ENCODE data around the gene COL23A1.

Gene COL23A1

GRCh38 chr5:178426326-178427130 is 163.7 kb downstream of the COL23A1 start:
- no peak for TF ChIP-seq CTCF (IDR thresholded peaks at IDR 0.05; ENCODE audit: borderline replicate concordance, control extremely low read depth, extremely low read depth, insufficient read depth, missing control alignments)
- DNase-seq (ENCODE audit: low spot score) = no peak
- in situ Hi-C loops (cut with MboI; ENCODE audit: low sequenced_read_pairs, unreplicated experiment) = no loop called here

- TF ChIP-seq CTCF (IDR thresholded peaks at IDR 0.05; ENCODE audit: borderline replicate concordance, control extremely low read depth, extremely low read depth, insufficient read depth, missing control alignments) = no peak
- DNase-seq (ENCODE audit: low spot score) = no peak
- in situ Hi-C loops (cut with MboI; ENCODE audit: low sequenced_read_pairs, unreplicated experiment) = no loop called here
Observed at GRCh38 chr5:178425621-178426068, 164.5 kb downstream of the COL23A1 start.

DNA sequence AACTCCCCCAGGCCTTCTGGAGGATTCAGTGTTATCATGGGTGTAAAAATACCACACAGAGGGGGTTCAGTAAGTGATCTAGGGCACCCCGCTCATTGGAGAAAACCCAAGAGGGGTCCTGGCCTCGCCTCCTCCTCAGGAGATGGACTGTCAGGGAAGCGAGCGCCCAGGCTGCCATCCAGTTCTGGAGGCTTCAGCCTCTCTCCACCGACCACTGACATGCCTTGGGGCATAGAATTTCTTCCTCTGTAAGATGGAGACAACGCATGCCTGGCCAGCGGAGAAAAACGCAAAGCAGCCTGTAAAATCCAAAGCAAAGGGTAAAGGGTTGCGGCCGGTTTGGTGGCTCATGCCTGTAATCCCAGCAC is 165.4 kb downstream of the COL23A1 start:
- in situ Hi-C loops (cut with MboI; ENCODE audit: low sequenced_read_pairs, unreplicated experiment) = no loop called here
- DNase-seq (ENCODE audit: low spot score) = no peak
- no peak for TF ChIP-seq CTCF (IDR thresholded peaks at IDR 0.05; ENCODE audit: borderline replicate concordance, control extremely low read depth, extremely low read depth, insufficient read depth, missing control alignments)

DNA sequence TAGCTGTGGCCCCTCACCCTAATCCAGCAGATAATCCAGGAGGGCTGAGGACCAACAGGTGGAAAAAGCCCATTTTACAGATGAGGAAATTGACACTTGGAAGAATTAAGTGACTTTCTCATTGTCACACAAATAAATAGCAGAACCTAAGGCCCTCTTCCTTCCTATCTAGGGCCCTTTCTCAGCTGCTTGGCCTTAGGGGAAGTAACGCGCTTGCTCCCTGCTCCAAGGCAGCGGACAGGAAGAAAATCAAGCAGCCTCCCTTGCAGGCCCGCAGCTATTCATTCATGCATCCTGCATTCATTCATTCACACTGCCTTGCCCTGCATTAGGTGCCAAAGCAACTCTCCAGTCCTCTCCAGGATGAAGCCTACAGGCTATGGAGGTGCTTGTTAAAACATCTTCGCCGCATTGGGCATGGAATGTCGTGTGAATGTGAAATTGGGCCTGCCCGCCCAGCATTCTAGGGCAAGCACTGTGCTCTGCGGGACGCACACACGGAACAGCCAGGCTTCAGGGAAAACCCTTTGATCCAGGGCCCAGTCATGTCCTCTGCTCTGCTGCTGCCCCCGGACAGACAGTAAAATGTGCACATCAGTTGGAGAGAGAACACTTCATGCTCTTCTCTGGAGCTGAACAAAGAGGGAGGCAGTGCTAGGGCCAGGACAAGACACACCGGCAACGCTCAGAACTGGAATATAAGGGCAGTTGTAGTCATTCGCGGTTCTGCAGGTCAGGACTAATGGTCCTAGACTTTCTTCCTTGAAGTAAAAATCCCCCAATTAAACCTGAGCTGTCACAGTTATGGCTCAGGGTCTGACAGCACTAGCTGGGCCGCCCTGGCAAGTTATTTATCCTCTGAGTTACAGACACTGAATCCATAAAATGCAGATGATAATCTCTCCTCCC is 166.0 kb downstream of the COL23A1 start:
- DNase-seq (ENCODE audit: low spot score) = no peak
- no peak for TF ChIP-seq CTCF (IDR thresholded peaks at IDR 0.05; ENCODE audit: borderline replicate concordance, control extremely low read depth, extremely low read depth, insufficient read depth, missing control alignments)
- in situ Hi-C loops (cut with MboI; ENCODE audit: low sequenced_read_pairs, unreplicated experiment) = no loop called here

- DNase-seq (ENCODE audit: low spot score) = no peak
- in situ Hi-C loops (cut with MboI; ENCODE audit: low sequenced_read_pairs, unreplicated experiment) = no loop called here
- TF ChIP-seq CTCF (IDR thresholded peaks at IDR 0.05; ENCODE audit: borderline replicate concordance, control extremely low read depth, extremely low read depth, insufficient read depth, missing control alignments) = no peak
Observed at GRCh38 chr5:178423431-178423830, 166.8 kb downstream of the COL23A1 start.

GRCh38 chr5:178422400-178422775 is 167.8 kb downstream of the COL23A1 start:
- no peak for TF ChIP-seq CTCF (IDR thresholded peaks at IDR 0.05; ENCODE audit: borderline replicate concordance, control extremely low read depth, extremely low read depth, insufficient read depth, missing control alignments)

More at GRCh38 chr5:178422400-178422775, 167.8 kb downstream of the COL23A1 start:
- DNase-seq (ENCODE audit: low spot score) = no peak
- in situ Hi-C loops (cut with MboI; ENCODE audit: low sequenced_read_pairs, unreplicated experiment) = no loop called here
